Measurements from ENCODE around the gene MAPK4.

The MAPK4 gene

GRCh38 chr18:50696929-50697328, 137.0 kb downstream of the MAPK4 start:
- Histone ChIP-seq H3K9ac (ENCODE audit: low read length) (no peak overlapping the region; the same call in 1 of the 2 replicates), H3K4me2 (ENCODE audit: low read length) (peak overlapping the region; percentile 37; the same call in 1 of the 2 replicates), H3K4me1 (ENCODE audit: insufficient read depth, low read length, severe bottlenecking) (peaks cover 18% of the 10 kb centered on the region), H3F3A (ENCODE audit: insufficient read depth, low read length) (no peaks in the 10 kb centered on the region), H3K9me3 (ENCODE audit: low read length) (no peaks in the 10 kb centered on the region), H3K9me2 (ENCODE audit: low read depth, low read length) (no peaks in the 10 kb centered on the region), H3K36me3 (ENCODE audit: insufficient read depth, low read length) (no peaks in the 10 kb centered on the region), H3K27me3 (ENCODE audit: insufficient read depth, low read length) (no peaks in the 10 kb centered on the region; the same call in 1 of the 2 replicates), H3K27ac (ENCODE audit: low read depth, low read length, poor library complexity, severe bottlenecking) (no peak overlapping the region), H3K4me3 (ENCODE audit: low read depth, low read length, poor library complexity, severe bottlenecking) (no peak overlapping the region), H2AFZ (ENCODE audit: low read length) (no peak overlapping the region), H4K20me1 (ENCODE audit: insufficient read depth, low read length) (no peaks in the 10 kb centered on the region), H3K79me2 (ENCODE audit: insufficient read depth, low read length) (no peaks in the 10 kb centered on the region)
- TF ChIP-seq, protein P1, sequence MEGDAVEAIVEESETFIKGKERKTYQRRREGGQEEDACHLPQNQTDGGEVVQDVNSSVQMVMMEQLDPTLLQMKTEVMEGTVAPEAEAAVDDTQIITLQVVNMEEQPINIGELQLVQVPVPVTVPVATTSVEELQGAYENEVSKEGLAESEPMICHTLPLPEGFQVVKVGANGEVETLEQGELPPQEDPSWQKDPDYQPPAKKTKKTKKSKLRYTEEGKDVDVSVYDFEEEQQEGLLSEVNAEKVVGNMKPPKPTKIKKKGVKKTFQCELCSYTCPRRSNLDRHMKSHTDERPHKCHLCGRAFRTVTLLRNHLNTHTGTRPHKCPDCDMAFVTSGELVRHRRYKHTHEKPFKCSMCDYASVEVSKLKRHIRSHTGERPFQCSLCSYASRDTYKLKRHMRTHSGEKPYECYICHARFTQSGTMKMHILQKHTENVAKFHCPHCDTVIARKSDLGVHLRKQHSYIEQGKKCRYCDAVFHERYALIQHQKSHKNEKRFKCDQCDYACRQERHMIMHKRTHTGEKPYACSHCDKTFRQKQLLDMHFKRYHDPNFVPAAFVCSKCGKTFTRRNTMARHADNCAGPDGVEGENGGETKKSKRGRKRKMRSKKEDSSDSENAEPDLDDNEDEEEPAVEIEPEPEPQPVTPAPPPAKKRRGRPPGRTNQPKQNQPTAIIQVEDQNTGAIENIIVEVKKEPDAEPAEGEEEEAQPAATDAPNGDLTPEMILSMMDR (IDR thresholded peaks at IDR 0.05; ENCODE audit: low read length): no peak
- no peak for TF ChIP-seq EZH2 (IDR thresholded peaks at IDR 0.05; ENCODE audit: borderline replicate concordance, low read length)

- TF ChIP-seq EZH2 (IDR thresholded peaks at IDR 0.05; ENCODE audit: borderline replicate concordance, low read length): no peak
- TF ChIP-seq, protein P1 (IDR thresholded peaks at IDR 0.05; ENCODE audit: low read length): no peak
- H3K4me1 ChIP-seq (ENCODE audit: insufficient read depth, low read length, severe bottlenecking): peaks cover 18% of the 10 kb centered on the region
- no peaks in the 10 kb centered on the region for H3K36me3 ChIP-seq (ENCODE audit: insufficient read depth, low read length)
- H3K4me2 ChIP-seq (ENCODE audit: low read length): no peak overlapping the region; the same call in 1 of the 2 replicates
- no peaks in the 10 kb centered on the region for H3F3A ChIP-seq (ENCODE audit: insufficient read depth, low read length)
- H3K9me2 ChIP-seq (ENCODE audit: low read depth, low read length): no peaks in the 10 kb centered on the region
- H2AFZ ChIP-seq (ENCODE audit: low read length): no peak overlapping the region
- no peak overlapping the region for H3K27ac ChIP-seq (ENCODE audit: low read depth, low read length, poor library complexity, severe bottlenecking)
- H3K4me3 ChIP-seq (ENCODE audit: low read depth, low read length, poor library complexity, severe bottlenecking): no peak overlapping the region
- no peaks in the 10 kb centered on the region for H3K9me3 ChIP-seq (ENCODE audit: low read length)
- H3K79me2 ChIP-seq (ENCODE audit: insufficient read depth, low read length): no peaks in the 10 kb centered on the region
- no peak overlapping the region for H3K9ac ChIP-seq (ENCODE audit: low read length)
- H4K20me1 ChIP-seq (ENCODE audit: insufficient read depth, low read length): no peaks in the 10 kb centered on the region
- H3K27me3 ChIP-seq (ENCODE audit: insufficient read depth, low read length): no peaks in the 10 kb centered on the region; the same call in 1 of the 2 replicates
Observed at GRCh38 chr18:50697509-50697908, 137.6 kb downstream of the MAPK4 start.

DNA sequence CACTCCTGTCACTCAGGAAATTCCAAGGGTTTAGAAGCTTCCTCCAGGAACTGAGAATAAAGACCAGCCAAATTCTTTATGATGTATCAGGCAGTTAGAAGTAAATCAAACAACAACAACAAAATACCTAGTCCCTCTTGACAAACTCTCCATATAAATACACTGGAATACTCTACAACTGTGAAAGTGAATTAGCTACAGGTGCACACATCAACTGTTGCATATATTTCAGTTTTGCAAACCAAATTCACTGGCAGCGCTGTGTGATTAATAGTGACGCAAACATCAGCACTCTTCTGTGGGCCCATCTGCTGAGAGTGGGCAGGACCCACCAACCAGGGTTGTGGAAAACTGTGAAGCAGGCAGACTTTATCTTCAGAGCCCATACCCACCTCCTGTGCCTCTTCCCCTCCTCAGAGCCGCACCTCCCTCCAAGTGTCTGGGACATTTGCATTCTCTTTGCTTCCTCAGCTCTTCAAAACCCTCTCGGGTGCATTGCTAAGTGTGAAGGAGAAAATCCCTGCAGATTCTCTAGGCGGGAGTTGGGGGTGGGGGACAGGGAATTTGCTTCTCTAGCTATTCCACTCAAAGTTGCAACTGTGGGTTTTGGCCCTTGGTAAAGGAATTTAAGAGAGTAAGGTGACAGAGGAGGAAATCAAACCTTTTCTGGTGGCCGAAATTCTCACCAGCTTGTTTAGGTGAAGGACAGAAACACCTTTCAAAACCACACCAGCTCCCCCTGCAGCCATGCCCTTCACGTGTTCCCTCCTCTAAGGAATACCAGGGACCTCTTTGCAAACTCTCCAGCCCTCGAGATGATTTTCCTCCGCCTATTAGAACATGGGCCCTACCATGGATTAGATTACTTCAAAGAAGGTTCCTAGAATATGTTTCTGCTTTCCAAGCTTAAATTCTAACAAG, 140.6 kb downstream of the MAPK4 start:
- Histone ChIP-seq H3K9me2 (ENCODE audit: low read depth, low read length) (no peaks in the 10 kb centered on the region), H2AFZ (ENCODE audit: low read length) (no peak overlapping the region), H3K4me3 (ENCODE audit: low read depth, low read length, poor library complexity, severe bottlenecking) (no peak overlapping the region), H3K9ac (ENCODE audit: low read length) (no peak overlapping the region), H3K27me3 (ENCODE audit: insufficient read depth, low read length) (no peaks in the 10 kb centered on the region), H3K27ac (ENCODE audit: low read depth, low read length, poor library complexity, severe bottlenecking) (no peak overlapping the region), H3K4me1 (ENCODE audit: insufficient read depth, low read length, severe bottlenecking) (peaks cover 18% of the 10 kb centered on the region), H3K36me3 (ENCODE audit: insufficient read depth, low read length) (no peaks in the 10 kb centered on the region), H3K79me2 (ENCODE audit: insufficient read depth, low read length) (no peaks in the 10 kb centered on the region), H3K4me2 (ENCODE audit: low read length) (no peak overlapping the region), H3F3A (ENCODE audit: insufficient read depth, low read length) (no peaks in the 10 kb centered on the region), H3K9me3 (ENCODE audit: low read length) (no peaks in the 10 kb centered on the region), H4K20me1 (ENCODE audit: insufficient read depth, low read length) (no peaks in the 10 kb centered on the region)
- no peak for TF ChIP-seq EZH2 (IDR thresholded peaks at IDR 0.05; ENCODE audit: borderline replicate concordance, low read length)
- TF ChIP-seq, protein P1 (IDR thresholded peaks at IDR 0.05; ENCODE audit: low read length): no peak
